MV-4-11 (cell line): ENCODE measurements around the gene SELENOT.

Experiments used
- DNase-seq: peaks from one replicate; lab custom pipeline; 2025; lab: John Stamatoyannopoulos, UW

SELENOT gene

DNA sequence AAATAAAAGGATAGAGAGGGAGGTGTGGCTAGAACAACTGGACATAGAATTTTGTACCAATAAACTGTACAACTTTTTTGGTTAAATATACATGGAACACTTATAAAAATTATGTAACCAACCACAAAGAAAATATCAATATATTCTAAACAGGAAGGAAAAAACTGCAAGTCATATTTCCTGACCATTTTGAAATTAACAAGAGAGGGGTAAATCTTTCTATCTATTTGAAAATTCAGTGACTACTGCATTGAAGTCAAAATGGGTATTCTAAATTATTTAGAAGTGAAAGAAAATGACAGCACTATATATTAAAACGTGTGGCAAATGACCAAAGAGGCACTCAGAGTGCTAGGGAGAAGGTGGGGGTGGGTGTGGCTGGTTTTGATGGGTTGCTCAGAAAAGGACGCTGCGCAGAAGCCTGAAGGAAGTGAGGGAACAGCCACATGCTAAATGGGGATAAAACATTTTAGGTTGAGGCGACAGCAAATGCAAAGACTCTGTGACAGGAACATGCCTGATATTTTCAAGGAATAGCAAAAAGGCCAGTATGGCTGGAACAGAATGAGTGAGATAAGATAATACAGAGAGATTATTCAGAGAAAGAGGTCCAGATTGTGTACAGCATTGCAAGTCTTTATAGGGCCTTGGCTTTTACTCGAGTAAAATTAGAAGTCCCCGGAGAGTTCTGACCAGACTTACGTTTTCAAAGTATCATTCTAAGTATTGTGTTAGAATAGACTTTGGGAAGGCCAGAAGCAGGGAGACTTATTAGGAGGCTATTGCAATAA lies 59.5 kb downstream of the SELENOT start:
- DNase-seq, result no peak

- DNase-seq, result no peak
These were observed 60.3 kb downstream of the SELENOT start for GRCh38 chr3:150663461-150663860.

DNA sequence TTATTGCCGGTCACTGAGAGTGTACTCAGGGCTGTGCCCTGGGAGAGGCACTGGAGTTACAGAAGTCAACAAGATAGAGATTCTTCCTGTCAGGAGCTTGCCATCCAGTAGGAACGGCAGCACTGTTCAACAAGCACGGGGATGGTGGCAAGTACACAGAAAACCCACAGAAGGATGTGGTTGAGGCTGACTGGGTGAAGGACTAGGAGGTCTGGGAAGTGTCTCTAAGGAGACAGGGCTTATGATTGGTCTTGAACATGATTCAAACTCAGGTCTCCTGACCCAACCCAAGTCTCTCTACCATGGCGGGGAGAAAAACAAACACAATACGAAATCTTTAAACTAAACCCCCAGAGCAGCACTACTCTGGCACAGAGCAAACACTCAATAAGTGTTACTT lies 63.0 kb downstream of the SELENOT start:
- no peak for DNase-seq

DNA sequence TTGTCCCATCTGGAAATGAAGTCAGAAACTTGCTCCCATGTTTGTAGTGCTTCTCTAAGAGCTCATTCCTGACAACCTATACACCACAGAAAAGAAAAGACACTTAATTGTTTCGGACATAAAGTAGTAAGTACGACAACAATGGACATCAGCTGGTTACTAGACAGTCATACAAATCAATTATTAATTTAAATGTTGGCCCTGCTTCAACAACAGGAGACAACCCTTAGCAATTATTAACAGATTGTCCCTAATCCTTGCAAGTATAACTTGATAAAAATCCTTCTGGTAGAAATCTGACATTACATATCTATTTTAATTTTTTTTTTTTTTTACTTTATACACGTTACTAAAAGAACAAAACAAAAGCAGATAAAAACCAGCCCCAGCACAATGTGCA lies 70.8 kb downstream of the SELENOT start:
- DNase-seq, result no peak

DNA sequence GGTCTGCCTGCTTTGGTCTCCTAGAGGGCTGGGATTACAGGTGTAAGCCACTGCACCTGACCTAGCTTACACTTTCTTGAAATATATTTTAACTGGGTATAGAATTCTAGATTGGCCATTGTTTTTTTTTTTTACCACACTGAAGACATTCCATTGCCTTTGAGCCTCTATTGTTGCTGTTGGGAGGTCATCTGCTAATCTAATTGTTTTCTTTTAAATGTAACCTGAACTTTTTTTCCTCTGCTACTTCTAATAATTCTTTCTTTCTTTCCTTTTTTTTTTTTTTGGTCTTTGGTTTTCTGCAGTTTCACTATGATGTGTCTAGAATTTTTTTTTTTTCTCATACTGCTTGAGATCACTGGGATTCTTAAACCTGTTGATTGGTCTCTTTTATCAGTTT lies 72.5 kb downstream of the SELENOT start:
- no peak for DNase-seq
